HG02938 (cell line): ENCODE data around the gene GLI3.
A peak's percentile ranks its signal among the peaks of the same experiment; 100 is the strongest.

Source experiments
- ATAC-seq: cut with Tn5 transposase; IDR thresholded peaks from one replicate; pipeline ENCODE4 v1.9.1; 2021; ENCODE audit warnings: mild to moderate bottlenecking, moderate library complexity; ENCODE audit not compliant: unreplicated experiment

The GLI3 gene

DNA sequence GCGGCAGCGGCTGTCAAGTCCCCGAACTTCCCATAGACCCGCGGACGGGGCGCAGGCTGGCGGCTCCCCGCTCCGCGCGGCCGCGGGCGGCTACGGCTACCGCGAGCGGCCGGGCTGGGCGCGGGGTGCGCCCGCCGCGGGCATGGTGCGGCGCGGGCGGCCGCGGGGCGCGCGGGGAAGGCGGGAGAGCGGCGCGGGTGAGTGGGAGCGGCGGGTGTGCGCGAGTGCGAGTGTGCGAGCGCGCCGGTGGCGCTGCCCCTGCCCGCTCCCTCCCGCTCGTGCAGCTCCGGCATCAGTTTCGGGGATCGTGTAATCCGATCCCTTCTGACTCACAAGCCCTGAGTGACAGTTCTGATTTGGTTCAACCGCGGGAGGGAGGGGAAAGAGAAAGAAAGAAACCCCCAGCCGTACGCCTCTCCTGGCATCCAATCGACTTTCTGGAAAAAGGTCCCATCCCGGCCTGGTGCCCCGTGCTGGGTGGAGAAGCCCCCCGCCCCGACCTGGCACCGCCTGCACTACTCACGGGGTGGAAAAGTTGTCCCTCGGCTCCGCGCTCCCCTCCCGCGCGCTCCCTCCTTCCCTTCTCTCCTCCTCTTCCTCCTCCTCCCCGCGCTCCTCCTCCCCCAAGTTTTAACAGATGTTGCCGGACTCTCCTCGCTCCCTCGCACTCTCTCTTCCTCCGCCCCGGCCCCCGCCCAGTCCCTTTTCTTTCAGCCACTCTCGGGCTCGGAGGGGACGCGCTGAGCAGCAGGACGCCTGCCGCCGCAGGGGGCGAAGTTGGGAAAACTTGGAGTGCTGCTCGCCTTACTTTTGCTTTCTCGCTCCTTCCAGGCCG, at the start of gene GLI3:
Gene GLI3, minus strand, starts transcription at position 234 of the 835 bp plus-strand sequence. CDS start 13,956 bp downstream, outside the sequence.
- peak; percentile 55 for ATAC-seq

DNA sequence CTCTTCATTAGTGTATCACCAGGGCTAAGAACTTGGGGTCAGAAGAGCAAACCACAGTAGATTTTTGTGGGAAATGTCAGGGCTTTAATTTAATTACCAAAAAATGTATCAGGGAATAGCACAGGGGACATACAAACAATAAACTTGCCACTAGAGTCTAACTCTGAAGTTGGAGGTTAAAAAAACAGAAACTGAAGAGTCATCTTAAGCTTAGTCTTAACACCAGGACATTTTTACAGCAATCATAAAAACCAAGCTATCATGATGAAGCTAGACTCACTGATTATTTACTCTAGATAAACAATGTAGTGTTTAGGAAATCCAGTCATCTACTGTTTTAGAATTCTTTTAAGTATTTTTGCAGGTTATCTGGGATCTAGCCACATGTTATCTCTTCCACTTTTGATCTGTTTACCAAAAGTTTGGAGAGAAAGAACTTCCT, 48.4 kb upstream of the GLI3 start:
- no peak for ATAC-seq

DNA sequence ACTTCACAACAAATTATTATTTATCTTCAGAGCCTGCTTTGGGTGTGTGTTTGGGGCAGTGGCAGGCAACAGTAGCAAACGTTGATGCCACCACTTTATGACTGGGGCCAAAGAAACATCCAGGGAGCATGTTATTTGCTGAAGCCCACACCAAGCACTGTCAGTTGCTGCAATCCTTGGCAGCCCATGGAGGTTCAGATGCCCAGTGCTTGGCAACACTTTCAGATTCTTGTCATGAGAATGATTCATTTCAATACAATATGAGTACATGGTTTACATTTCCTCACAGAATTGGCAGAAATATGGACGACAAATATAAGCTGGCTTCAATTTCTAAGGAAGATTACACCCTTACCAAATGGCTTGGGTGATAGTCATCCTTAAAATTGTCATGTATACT, 46.5 kb upstream of the GLI3 start:
- ATAC-seq, result no peak

DNA sequence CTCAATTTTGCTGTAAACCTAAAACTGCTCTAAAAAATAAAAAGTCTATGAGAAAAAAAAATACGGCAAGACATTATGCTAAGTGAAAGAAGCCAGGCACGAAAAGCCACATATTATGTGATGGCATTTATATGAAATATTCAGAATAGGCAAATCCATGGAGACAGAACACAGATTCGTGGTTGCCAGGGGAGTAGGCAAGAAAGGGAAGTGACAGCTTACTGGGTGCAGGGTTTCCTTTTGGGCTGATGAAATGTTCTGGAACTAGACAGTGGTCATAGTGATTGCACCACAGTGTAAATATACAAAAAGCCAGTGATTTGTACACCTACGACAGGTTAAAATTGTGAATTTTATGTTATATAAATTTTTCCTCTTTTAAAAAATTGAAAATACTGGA, 41.3 kb upstream of the GLI3 start:
- ATAC-seq, result no peak

DNA sequence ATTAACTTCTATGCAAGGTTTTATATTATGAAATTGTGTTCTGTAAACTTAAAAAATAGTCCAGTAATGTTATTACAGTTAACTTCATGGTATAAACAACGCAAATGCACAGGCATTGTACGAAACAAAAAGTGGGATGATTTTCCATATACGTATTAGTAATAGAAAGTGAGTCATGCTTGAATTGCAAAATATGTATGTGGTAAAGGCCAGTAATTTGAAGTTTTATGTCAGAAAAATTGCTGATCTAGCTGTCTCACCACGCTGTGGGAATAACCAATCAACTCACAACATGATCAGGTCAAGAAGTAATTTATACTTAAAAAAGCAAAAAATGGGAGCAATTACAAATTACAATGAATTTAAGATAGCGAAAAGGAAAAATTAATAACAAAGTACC, 37.0 kb upstream of the GLI3 start:
- no peak for ATAC-seq

DNA sequence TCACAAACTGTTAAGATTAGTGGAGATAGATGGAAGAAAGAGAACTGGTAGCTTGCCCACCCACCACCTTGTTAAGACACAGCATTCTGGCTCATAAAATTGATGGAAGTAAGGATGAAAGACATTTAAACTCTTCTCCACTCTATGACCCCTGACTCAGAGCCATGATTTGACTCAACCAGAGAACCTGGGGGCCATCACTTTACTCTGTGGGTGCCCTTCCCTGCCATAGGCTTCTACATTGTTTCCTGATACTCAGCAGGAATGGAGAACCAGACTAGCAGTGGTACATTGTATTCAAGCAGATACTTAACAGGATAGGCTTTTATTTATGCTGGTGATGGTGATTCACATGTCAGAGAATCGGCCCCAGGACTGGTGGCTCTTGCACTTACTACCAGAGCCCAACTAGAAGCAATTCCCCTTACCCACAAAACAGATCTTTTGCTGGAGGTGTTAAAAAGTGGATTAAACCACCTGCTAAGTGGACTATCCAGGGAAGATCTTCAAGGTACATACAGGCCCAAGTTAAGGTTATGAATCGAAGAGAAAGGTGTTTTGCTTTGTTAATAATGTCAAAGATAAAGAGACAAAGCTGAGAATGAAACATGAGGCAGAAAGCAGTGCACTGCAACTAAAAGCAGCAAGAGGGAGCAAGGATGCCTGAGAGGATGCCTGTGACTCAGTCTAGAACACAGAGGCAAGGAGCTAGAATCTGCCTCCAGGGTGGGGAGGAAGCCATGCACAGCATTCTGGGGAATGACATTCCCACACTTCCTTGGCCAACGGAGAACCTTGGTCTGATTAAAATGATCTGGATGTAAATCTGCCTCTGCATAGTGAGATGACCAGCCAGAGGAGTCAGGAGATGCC, 36.0 kb upstream of the GLI3 start:
- no peak for ATAC-seq

DNA sequence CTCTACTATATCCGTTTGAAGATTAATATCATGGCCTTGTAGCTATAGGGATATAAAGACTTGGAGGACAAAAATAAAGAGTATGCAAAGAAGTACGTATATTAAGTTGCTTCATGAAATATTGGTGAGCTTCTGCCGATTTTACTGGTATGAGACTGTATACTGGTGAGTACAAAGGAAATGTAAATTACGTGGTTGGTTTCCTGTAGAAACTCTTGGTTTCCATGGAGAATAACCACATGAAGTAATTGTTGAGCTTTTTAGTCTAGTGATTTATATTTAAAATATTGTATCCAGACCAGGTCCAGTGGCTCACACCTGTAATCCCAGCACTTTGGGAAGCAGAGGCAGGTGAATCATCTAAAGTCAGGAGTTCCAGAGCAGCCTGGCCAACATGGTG, 32.2 kb upstream of the GLI3 start:
- ATAC-seq, result no peak

DNA sequence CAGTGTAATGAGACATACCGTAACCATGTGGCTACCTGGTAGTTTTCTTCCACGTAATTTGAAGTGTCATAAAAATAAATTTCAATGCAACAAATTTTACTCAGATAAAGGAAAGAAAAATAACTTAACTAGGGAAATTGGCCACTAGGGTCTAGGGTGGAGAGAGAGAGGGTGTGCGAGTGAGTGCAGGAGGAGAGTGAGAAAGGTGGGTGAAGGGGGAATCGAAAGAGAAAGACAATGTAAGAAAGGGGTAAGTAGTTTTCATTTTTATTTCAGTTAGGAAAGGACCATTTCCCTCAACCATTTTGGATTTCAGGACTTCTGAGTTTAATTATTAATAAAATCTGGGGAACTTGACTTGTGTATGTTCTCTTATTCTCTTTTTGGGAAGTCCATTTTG, 27.7 kb upstream of the GLI3 start:
- no peak for ATAC-seq

DNA sequence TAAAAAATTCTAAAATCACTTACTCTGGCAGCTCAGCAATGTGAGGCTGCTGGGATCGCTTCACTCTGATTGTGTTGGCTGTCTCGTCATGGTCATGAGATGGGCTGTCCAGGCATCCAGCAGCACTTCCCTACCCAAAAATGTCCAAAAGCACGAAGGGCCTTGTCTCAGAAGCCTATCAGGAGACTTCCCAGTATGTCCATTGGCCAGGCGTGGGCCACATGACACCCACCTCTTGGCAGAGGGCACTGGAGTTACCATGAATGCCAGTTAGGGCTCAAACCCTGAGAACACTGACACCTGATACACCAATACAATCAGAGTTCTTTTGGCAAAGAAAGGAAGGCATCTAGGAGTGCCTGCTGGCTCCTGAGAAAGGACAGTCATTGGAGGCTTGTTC, 27.0 kb upstream of the GLI3 start:
- no peak for ATAC-seq

DNA sequence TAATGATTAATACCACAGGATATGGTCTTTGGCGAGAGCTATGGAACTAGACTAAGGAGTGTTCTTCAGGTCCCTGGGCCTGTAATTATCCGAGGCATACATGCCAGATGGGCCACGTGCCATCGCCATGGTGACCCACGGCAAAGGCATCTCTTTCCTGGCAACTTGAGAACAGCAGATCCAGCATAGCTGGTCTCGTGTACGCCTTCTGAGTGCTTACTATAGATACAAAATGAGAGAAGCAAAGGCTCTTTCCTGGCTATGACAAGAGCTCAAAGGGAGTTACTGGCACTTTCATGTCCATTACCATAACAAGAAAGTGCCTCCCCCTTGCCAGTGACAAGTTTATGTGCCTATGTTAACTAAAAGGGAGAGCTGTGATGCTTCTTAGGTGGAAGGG, 26.0 kb upstream of the GLI3 start:
- ATAC-seq, result no peak

DNA sequence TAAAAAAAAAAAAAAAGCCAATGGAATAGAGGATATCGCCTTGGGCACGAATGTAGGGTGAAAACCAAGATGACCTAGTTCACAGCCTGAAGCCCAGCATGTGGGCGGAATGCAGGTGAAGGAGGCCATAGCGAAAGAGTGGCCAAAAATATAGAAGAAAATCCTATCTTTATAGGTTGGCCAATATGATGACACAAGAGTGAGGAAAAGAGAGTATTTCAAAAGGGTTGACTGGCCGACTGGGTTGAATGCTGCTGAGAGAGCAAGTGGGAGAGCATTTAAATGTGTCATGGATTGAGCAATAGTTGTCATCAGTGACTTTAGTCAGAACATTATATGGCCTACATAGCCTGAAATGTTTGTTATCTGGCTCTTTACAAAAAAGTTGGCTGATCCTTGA, 17.2 kb upstream of the GLI3 start:
- ATAC-seq, result no peak

DNA sequence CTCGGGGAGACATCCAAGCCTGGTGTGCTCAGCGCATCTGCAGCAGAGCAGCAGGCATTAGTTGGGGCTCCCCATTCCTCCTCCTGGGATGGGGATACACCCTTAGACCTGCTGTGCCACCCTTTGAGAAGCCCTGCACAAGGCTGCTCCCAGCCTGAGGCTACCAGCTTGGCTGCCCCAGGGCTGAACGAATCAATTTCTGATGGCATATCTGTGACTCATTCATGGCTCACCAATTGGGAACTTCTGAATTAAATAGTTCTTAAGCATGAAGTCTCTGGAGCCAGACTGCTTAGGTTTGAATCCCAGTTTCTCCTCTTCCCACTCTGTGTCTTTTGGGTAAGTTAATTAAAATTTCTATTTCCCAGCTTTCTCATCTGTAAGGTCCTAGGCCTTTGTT, 16.3 kb upstream of the GLI3 start:
- ATAC-seq, result no peak

DNA sequence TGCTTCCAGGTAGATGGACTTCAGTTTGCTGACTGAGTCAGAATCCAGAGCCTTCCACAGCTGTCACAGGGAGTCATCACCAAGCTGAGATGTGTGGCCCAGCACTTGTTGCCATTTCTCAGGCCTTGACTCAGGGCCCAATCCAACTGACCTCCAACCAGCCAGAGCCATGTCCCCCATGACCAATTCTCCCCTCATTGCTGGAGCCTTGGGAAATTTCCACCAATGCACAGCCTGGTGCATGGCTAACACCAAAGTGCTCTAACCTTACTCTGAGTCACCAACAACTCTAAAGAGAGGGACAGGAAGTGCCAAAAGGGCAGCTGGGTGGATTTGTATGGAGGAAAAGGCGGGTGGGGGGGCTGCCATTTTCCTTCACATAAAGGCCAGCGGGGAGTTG, 13.4 kb upstream of the GLI3 start:
- no peak for ATAC-seq

DNA sequence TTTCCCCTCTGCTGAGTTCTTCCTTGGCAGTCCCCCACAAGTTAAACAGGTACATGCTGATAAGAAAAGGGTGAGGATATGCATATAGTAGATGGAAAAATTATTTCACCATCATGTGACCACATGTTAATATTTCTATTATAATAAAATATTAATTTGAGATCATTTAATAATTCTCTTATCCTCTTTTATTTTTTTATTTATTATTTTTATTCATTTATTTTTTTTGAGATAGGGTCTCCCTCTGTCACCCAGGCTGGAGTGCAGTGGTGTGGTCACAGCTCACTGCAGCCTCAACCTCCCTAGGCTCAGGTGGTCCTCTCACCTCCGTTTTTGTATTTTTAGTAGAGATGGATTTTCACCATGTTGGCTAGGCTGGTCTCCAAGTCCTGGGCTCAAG, 11.6 kb upstream of the GLI3 start:
- ATAC-seq, result no peak

DNA sequence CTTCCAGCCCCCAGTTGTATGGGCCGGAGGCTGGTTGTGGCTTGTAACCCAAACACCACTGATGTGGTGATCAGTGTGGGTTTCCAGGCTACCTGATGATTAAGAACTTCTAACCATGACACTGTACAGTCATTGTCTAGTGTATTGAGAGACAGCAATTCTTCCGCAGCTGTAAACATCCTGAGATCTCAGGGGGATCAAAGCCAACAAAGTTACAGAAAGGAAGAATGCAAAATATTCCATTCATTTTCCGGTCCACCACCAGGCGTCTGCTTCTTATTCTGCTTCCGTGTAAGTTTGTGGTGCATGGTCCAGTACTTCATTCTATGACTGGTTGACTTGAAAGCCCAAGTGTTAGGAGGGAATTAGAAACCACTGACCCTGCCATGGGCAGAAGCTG, 10.3 kb upstream of the GLI3 start:
- ATAC-seq, result no peak

DNA sequence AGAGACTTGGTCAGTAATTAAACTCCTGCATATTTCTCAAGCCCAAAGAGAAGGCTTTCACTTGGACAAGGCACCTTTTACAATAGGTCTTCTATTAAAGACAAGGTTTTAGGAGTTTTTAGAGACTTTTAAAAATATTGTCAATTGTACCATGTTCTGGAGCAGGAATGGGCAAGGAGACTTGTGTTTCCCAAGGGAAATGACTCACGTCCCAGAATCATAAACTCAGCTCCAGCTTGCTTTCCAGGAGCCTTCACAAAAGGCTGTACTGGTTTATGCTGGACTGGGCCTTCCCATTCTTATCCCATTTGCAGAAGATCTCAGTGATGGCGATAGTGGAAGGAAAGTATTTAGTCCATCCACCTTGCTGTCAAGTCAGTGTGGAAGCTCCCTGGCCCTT, 7.8 kb upstream of the GLI3 start:
- no peak for ATAC-seq

DNA sequence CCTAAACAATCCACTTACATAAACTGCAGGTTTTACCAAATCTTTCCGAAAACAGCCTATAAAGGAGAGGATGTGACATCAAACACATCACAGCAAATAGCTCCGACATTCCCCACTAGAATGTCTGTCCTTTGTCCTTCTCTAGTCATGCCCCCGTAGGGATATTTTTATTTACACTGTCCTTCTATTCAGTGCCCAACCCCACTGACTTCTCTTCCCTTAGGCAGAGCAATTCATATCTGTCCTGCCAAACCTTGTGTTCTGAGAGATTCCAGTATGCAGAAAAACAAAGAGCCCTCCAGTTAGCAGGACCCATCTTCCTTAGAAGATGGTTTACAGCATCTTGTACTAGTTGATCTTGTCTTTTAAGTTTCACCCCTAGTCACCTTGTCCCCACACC, 5.4 kb upstream of the GLI3 start:
- no peak for ATAC-seq

DNA sequence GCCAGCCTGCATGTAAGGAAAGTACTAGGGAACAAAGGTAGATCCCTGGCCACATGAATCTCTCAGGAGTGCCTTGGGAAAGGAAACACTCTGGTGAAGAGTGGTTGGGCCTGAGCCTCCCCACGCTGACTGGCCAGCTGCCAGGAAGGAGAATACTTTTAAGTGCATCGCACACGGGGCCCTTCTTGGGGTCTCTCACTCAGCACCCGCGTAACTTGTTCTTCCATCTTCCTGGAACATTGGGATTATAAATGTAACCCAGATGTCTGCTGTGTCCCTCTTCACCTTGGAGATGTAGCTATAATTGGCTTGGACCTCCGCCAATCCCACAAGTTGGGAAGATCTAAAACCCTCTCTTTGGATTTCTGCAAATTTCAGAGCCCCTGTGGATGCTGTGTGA, 4.4 kb upstream of the GLI3 start:
- ATAC-seq, result no peak

DNA sequence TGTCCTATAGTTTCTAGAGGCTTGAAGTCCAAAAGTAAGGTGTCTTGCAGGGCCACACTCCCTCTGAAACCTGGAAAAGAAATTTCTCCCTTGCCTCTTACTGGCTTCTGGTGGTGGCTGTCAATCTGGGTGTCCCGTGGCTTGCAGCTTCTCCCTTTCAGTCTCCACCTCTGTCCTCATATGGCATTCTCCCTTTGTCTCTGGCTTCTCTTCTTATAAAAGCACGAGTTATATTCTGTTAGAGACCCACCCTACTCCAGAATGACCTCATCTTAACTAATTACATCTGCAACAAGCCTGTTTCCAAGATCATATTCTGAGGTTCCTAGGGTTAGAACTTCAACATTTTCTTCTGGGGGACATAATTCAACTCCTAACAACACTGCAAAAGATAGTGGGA, 3.4 kb upstream of the GLI3 start:
- no peak for ATAC-seq

DNA sequence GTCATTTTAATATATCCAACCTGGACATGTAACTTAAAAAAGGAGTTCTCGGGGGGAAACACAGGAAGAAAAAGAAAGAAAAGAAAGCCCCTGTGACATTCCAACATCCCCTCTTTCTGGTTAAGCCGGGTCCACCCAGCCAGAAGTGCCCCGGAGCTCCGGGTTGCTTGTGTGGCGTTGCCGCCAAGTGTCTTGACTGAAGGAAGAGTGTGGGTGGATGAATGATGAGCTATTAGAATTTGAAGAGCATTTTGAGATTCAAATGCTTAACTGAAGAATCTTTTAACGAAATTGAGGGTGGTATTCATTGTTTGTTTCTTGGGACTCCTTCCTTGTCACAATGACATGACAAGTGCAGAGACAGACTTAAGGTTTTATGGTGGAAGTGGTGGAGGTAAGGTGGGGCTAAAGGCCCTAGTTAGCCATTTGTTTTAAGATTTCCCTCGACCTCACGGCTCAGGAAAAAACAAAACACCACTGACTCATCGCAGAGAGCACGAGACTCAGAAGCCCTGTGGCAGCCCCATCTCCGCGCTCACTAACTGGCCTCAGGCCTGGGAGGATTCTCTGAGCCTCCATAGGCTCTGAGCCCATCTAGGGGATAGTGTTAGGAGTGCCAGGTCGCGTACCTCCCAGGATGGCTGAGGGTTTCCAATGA, 1.8 kb upstream of the GLI3 start:
- ATAC-seq, result no peak

DNA sequence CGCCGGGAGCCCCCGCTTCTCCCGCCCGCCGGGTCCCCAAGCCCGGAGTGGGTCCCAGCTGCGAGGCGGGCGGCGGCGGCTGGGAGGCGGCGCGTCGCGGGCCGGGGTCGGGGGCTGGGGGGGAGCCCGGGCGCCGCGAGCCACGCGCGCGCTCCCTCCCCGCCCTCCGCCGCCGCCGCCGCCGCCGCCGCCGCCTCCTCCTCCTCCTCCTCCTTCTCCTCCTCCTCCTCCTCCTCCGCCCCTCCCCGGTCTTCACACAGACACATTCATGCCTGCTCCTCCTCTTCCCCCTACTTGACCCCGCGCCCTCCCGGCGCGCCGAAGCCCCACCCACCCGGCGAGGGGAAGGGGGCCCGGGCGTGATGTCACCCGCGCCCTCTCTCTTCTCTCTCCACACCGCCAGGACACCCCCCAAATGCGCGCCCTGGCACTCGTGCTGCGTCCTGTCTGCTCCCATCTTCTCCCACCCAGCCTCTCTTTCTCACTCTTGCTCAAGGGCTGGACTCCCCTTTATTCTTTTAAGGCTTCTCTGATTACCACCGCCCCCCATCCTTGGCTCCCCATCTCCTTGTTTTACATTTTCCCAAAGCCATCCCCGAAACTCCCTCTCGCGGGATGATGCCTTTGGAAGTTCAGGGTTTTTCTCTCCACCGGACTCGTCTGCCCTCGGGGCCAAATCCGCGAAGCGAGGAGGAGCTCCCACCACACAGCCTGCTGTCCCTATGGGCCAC, 967 bp upstream of the GLI3 start:
- ATAC-seq, result no peak
